Stimulated activated CD4-positive, alpha-beta T cell treated with anti-CD3 and anti-CD28 coated beads, Interleukin-4, amount 100 ng/mL, for 4 hours (primary cell): ENCODE measurements around the gene TMPRSS4.

Source experiments
- DNase-seq, 2 experiments: peaks; one replicate each; pipeline ENCODE4 v3.0.0-alpha.2; 2020

TMPRSS4 gene

GRCh38 chr11:118108513-118108912 is 31.6 kb downstream of the TMPRSS4 start:
- DNase-seq: no peak

GRCh38 chr11:118109231-118109630 is 32.4 kb downstream of the TMPRSS4 start:
- no peak for DNase-seq

- DNase-seq: no peak
Measured at GRCh38 chr11:118111019-118111743, 34.3 kb downstream of the TMPRSS4 start.

GRCh38 chr11:118111744-118112035 is 34.8 kb downstream of the TMPRSS4 start:
- no peak for DNase-seq

- DNase-seq: no peak
Measured at GRCh38 chr11:118112711-118113430, 36.0 kb downstream of the TMPRSS4 start.

GRCh38 chr11:118114266-118114665 is 37.4 kb downstream of the TMPRSS4 start:
- no peak for DNase-seq

GRCh38 chr11:118115048-118115447 is 38.2 kb downstream of the TMPRSS4 start:
- DNase-seq: no peak

GRCh38 chr11:118117790-118118601 is 41.1 kb downstream of the TMPRSS4 start:
- no peak for DNase-seq

- DNase-seq: no peak
Measured at GRCh38 chr11:118120793-118121192, 43.9 kb downstream of the TMPRSS4 start.

- DNase-seq: no peak
Measured at GRCh38 chr11:118124929-118125535, 48.2 kb downstream of the TMPRSS4 start.

GRCh38 chr11:118126082-118126838 is 49.4 kb downstream of the TMPRSS4 start:
- no peak for DNase-seq

GRCh38 chr11:118128310-118128709 is 51.4 kb downstream of the TMPRSS4 start:
- DNase-seq: no peak

GRCh38 chr11:118128721-118129470 is 52.0 kb downstream of the TMPRSS4 start:
- DNase-seq: no peak

GRCh38 chr11:118129471-118130172 is 52.7 kb downstream of the TMPRSS4 start:
- no peak for DNase-seq

- DNase-seq: no peak
Measured at GRCh38 chr11:118132385-118133151, 55.7 kb downstream of the TMPRSS4 start.

- DNase-seq: no peak
Measured at GRCh38 chr11:118133816-118134215, 56.9 kb downstream of the TMPRSS4 start.

GRCh38 chr11:118135051-118135795 is 58.3 kb downstream of the TMPRSS4 start:
- no peak for DNase-seq

GRCh38 chr11:118135796-118136165 is 58.9 kb downstream of the TMPRSS4 start:
- DNase-seq: no peak

- no peak for DNase-seq
Measured at GRCh38 chr11:118136341-118136740, 59.5 kb downstream of the TMPRSS4 start.

- DNase-seq: no peak
Measured at GRCh38 chr11:118136801-118137200, 59.9 kb downstream of the TMPRSS4 start.
